GM23338 (cell line): ENCODE data around the gene DUSP21. TPM values are rescaled to one million over a fixed set of nuclear protein-coding genes. Genes with fewer than 3 reads are reported as not detected.

Source experiments
- ATAC-seq: fragments of 200-7000 bp; cut with Tn5 transposase; 3 replicates; pipeline ENCODE4 v1.9.1; 2020
- DNase-seq: peaks from one replicate; pipeline ENCODE4 v3.0.0-alpha.2; 2015; ENCODE audit warnings: low spot score
- H2AFZ ChIP-seq: fragments of 200-600 bp; sonication (generic); 2 replicates; pipeline ENCODE4 v1.8.0; 2016; ENCODE audit warnings: antibody characterized with exemption, mild to moderate bottlenecking, moderate library complexity
- H3F3A ChIP-seq: fragments of 200-600 bp; sonication (generic); replicated peaks from 2 replicates; pipeline ENCODE4 v1.8.0; 2017; ENCODE audit warnings: antibody characterized with exemption, mixed run types, low read depth
- H3K27ac ChIP-seq: fragments of 200-600 bp; sonication (generic); 2 replicates; pipeline ENCODE4 v1.6.1; 2016; ENCODE audit warnings: low read depth
- H3K27me3 ChIP-seq: fragments of 200-600 bp; sonication (generic); 2 replicates; pipeline ENCODE4 v1.8.0; 2016; ENCODE audit warnings: mild to moderate bottlenecking, mixed run types, moderate library complexity; ENCODE audit not compliant: insufficient read depth
- H3K36me3 ChIP-seq: fragments of 200-600 bp; sonication (generic); 2 replicates; pipeline ENCODE4 v1.8.0; 2016; ENCODE audit warnings: mild to moderate bottlenecking; ENCODE audit not compliant: insufficient read depth
- H3K4me1 ChIP-seq: fragments of 200-600 bp; sonication (generic); 2 replicates; pipeline ENCODE4 v1.8.0; 2016; ENCODE audit warnings: mild to moderate bottlenecking, moderate library complexity; ENCODE audit not compliant: insufficient read depth
- H3K4me2 ChIP-seq: fragments of 200-600 bp; sonication (generic); 2 replicates; pipeline ENCODE4 v1.7.1; 2017; ENCODE audit warnings: mixed run types
- H3K4me3 ChIP-seq: fragments of 200-600 bp; sonication (generic); 2 replicates; pipeline ENCODE4 v1.6.1; 2016; ENCODE audit warnings: mixed run types
- H3K79me2 ChIP-seq: fragments of 200-600 bp; sonication (generic); replicated peaks from 2 replicates; pipeline ENCODE4 v1.8.0; 2017; ENCODE audit warnings: mild to moderate bottlenecking; ENCODE audit not compliant: insufficient read depth
- H3K9me2 ChIP-seq: fragments of 200-600 bp; sonication (generic); 2 replicates; pipeline ENCODE4 v1.8.0; 2017; ENCODE audit not compliant: insufficient read depth
- H4K20me1 ChIP-seq: fragments of 200-600 bp; sonication (generic); replicated peaks from 2 replicates; pipeline ENCODE4 v1.8.0; 2017; ENCODE audit warnings: mild to moderate bottlenecking; ENCODE audit not compliant: insufficient read depth
- H3K27ac Mint-ChIP-seq: 2 replicates; pipeline ENCODE4 v1.8.0; 2020; ENCODE audit warnings: inconsistent platforms, mild to moderate bottlenecking, moderate library complexity, mixed read lengths
- H3K27me3 Mint-ChIP-seq: 3 replicates; pipeline ENCODE4 v1.8.0; 2022; ENCODE audit warnings: low read depth, mild to moderate bottlenecking, moderate library complexity, mixed read lengths, inconsistent platforms; ENCODE audit not compliant: insufficient read depth, poor library complexity
- H3K36me3 Mint-ChIP-seq: 3 replicates; pipeline ENCODE4 v1.8.0; 2021; ENCODE audit warnings: low read depth, mild to moderate bottlenecking, inconsistent platforms, moderate library complexity, mixed read lengths
- H3K4me1 Mint-ChIP-seq: 3 replicates; pipeline ENCODE4 v1.8.0; 2020; ENCODE audit warnings: mild to moderate bottlenecking, inconsistent platforms, mixed read lengths
- H3K4me3 Mint-ChIP-seq: 3 replicates; pipeline ENCODE4 v1.8.0; 2021; ENCODE audit warnings: moderate library complexity, mild to moderate bottlenecking, inconsistent platforms, mixed read lengths
- H3K9me3 Mint-ChIP-seq: 3 replicates; pipeline ENCODE4 v1.8.0; 2020; ENCODE audit warnings: moderate library complexity, mild to moderate bottlenecking, inconsistent platforms, mixed read lengths
- CREB1 ChIP-seq: fragments of 250-450 bp; sonication (Bioruptor Pico); IDR thresholded peaks from 2 replicates; pipeline ENCODE4 v1.5.0; 2020; ENCODE audit warnings: low read depth, mild to moderate bottlenecking, moderate library complexity
- EZH2 ChIP-seq: fragments of 200-600 bp; sonication (generic); IDR thresholded peaks from one replicate; pipeline ENCODE4 v1.8.0; 2017; ENCODE audit warnings: antibody characterized with exemption, mild to moderate bottlenecking, low read depth; ENCODE audit not compliant: unreplicated experiment
- EZH2phosphoT487 ChIP-seq: fragments of 200-600 bp; sonication (generic); IDR thresholded peaks from one replicate; pipeline ENCODE4 v1.8.1; 2018; ENCODE audit warnings: antibody characterized with exemption; ENCODE audit not compliant: unreplicated experiment
- JUNB ChIP-seq: IDR thresholded peaks from one replicate; pipeline ENCODE4 v1.6.1; 2016; ENCODE audit warnings: antibody characterized with exemption; ENCODE audit not compliant: unreplicated experiment
- POLR2AphosphoS5 ChIP-seq: IDR thresholded peaks from 2 replicates; pipeline ENCODE4 v1.6.1; 2016; ENCODE audit warnings: antibody characterized with exemption, low read depth
- STAT1 ChIP-seq: IDR thresholded peaks from one replicate; pipeline ENCODE4 v1.6.1; 2016; ENCODE audit warnings: antibody characterized with exemption; ENCODE audit not compliant: unreplicated experiment
- ZNF114 ChIP-seq: fragments of 250-450 bp; sonication (Bioruptor Pico); IDR thresholded peaks from 2 replicates; pipeline ENCODE4 v1.5.0; 2020; ENCODE audit warnings: mild to moderate bottlenecking, moderate library complexity
- ZNF331 ChIP-seq: fragments of 250-450 bp; sonication (Bioruptor Pico); IDR thresholded peaks from 2 replicates; pipeline ENCODE4 v1.5.0; 2020; ENCODE audit warnings: low read depth, mild to moderate bottlenecking, moderate library complexity
- polyA plus RNA-seq: library from polyadenylated mRNA; unstranded; fragments of >200 nt; fragmentation: Nextera tagmentation; extraction: Ambion mirVana; gene quantifications from 2 replicates; pipeline ENCODE4 v1.2.1, GENCODE V29; 2016
- total RNA-seq: library from RNA; depleted of rRNA; stranded (reverse); fragments of >200 nt; shearing (Covaris generic); gene quantifications from 2 replicates; pipeline ENCODE4 v1.2.3, GENCODE V29; 2014
- TF ChIP-seq, protein P1 (sequence below), 2 experiments: fragments of 200-600 bp in 1 of 2; sonication (generic) in 1 of 2; conservative IDR thresholded peaks; 2 replicates each; pipeline versions ENCODE4 v1.5.1 to v1.6.1; 2016 to 2017; ENCODE audit warnings: antibody characterized with exemption in 2 of 2, low read depth in 2 of 2, mild to moderate bottlenecking in 2 of 2, moderate library complexity in 1 of 2
- TF ChIP-seq, protein P2 (sequence below): IDR thresholded peaks from 2 replicates; pipeline ENCODE4 v1.6.1; 2016; ENCODE audit warnings: antibody characterized with exemption
- TF ChIP-seq, protein P3 (sequence below): fragments of 250-450 bp; sonication (Bioruptor Pico); IDR thresholded peaks from 2 replicates; pipeline ENCODE4 v1.5.0; 2020; ENCODE audit warnings: mild to moderate bottlenecking, moderate library complexity

Gene DUSP21
- total and polyA plus RNA-seq, 2 experiments from 2014 or later, result not detected

GRCh38 chrX:44889824-44890223, 46.0 kb downstream of the DUSP21 start:
- Mint-ChIP-seq H3K9me3 (no peaks in the 10 kb centered on the region), H3K4me1 (peaks cover 15% of the 10 kb centered on the region), H3K36me3 (no peaks in the 10 kb centered on the region), H3K27me3 (no peaks in the 10 kb centered on the region), H3K27ac (no peak overlapping the region), H3K4me3 (no peak overlapping the region)
- no peak for ATAC-seq
- peaks cover 5% of the 10 kb centered on the region; the same call in 1 of the 2 replicates for H3K4me1 ChIP-seq
- no peak overlapping the region for H2AFZ ChIP-seq
- H3K4me3 ChIP-seq, result no peak overlapping the region
- no peaks in the 10 kb centered on the region for H3K27me3 ChIP-seq
- no peak for DNase-seq
- H3K9me2 ChIP-seq, result no peaks in the 10 kb centered on the region
- peaks cover 100% of the 10 kb centered on the region for H3K79me2 ChIP-seq
- H3K4me2 ChIP-seq, result no peak overlapping the region
- TF ChIP-seq CREB1 (CRISPR knock-in tag) (no peak), JUNB (no peak), EZH2 (no peak), POLR2AphosphoS5 (no peak), STAT1 (no peak), ZNF114 (CRISPR knock-in tag) (no peak), ZNF331 (CRISPR knock-in tag) (no peak), EZH2phosphoT487 (no peak)
- TF ChIP-seq, protein P1, sequence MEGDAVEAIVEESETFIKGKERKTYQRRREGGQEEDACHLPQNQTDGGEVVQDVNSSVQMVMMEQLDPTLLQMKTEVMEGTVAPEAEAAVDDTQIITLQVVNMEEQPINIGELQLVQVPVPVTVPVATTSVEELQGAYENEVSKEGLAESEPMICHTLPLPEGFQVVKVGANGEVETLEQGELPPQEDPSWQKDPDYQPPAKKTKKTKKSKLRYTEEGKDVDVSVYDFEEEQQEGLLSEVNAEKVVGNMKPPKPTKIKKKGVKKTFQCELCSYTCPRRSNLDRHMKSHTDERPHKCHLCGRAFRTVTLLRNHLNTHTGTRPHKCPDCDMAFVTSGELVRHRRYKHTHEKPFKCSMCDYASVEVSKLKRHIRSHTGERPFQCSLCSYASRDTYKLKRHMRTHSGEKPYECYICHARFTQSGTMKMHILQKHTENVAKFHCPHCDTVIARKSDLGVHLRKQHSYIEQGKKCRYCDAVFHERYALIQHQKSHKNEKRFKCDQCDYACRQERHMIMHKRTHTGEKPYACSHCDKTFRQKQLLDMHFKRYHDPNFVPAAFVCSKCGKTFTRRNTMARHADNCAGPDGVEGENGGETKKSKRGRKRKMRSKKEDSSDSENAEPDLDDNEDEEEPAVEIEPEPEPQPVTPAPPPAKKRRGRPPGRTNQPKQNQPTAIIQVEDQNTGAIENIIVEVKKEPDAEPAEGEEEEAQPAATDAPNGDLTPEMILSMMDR (conservative IDR thresholded peaks at IDR 0.05; ENCODE audit: low read depth in 2 of 2), result no peak
- TF ChIP-seq, protein P2, sequence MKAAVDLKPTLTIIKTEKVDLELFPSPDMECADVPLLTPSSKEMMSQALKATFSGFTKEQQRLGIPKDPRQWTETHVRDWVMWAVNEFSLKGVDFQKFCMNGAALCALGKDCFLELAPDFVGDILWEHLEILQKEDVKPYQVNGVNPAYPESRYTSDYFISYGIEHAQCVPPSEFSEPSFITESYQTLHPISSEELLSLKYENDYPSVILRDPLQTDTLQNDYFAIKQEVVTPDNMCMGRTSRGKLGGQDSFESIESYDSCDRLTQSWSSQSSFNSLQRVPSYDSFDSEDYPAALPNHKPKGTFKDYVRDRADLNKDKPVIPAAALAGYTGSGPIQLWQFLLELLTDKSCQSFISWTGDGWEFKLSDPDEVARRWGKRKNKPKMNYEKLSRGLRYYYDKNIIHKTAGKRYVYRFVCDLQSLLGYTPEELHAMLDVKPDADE, result no peak
- TF ChIP-seq, protein P3, sequence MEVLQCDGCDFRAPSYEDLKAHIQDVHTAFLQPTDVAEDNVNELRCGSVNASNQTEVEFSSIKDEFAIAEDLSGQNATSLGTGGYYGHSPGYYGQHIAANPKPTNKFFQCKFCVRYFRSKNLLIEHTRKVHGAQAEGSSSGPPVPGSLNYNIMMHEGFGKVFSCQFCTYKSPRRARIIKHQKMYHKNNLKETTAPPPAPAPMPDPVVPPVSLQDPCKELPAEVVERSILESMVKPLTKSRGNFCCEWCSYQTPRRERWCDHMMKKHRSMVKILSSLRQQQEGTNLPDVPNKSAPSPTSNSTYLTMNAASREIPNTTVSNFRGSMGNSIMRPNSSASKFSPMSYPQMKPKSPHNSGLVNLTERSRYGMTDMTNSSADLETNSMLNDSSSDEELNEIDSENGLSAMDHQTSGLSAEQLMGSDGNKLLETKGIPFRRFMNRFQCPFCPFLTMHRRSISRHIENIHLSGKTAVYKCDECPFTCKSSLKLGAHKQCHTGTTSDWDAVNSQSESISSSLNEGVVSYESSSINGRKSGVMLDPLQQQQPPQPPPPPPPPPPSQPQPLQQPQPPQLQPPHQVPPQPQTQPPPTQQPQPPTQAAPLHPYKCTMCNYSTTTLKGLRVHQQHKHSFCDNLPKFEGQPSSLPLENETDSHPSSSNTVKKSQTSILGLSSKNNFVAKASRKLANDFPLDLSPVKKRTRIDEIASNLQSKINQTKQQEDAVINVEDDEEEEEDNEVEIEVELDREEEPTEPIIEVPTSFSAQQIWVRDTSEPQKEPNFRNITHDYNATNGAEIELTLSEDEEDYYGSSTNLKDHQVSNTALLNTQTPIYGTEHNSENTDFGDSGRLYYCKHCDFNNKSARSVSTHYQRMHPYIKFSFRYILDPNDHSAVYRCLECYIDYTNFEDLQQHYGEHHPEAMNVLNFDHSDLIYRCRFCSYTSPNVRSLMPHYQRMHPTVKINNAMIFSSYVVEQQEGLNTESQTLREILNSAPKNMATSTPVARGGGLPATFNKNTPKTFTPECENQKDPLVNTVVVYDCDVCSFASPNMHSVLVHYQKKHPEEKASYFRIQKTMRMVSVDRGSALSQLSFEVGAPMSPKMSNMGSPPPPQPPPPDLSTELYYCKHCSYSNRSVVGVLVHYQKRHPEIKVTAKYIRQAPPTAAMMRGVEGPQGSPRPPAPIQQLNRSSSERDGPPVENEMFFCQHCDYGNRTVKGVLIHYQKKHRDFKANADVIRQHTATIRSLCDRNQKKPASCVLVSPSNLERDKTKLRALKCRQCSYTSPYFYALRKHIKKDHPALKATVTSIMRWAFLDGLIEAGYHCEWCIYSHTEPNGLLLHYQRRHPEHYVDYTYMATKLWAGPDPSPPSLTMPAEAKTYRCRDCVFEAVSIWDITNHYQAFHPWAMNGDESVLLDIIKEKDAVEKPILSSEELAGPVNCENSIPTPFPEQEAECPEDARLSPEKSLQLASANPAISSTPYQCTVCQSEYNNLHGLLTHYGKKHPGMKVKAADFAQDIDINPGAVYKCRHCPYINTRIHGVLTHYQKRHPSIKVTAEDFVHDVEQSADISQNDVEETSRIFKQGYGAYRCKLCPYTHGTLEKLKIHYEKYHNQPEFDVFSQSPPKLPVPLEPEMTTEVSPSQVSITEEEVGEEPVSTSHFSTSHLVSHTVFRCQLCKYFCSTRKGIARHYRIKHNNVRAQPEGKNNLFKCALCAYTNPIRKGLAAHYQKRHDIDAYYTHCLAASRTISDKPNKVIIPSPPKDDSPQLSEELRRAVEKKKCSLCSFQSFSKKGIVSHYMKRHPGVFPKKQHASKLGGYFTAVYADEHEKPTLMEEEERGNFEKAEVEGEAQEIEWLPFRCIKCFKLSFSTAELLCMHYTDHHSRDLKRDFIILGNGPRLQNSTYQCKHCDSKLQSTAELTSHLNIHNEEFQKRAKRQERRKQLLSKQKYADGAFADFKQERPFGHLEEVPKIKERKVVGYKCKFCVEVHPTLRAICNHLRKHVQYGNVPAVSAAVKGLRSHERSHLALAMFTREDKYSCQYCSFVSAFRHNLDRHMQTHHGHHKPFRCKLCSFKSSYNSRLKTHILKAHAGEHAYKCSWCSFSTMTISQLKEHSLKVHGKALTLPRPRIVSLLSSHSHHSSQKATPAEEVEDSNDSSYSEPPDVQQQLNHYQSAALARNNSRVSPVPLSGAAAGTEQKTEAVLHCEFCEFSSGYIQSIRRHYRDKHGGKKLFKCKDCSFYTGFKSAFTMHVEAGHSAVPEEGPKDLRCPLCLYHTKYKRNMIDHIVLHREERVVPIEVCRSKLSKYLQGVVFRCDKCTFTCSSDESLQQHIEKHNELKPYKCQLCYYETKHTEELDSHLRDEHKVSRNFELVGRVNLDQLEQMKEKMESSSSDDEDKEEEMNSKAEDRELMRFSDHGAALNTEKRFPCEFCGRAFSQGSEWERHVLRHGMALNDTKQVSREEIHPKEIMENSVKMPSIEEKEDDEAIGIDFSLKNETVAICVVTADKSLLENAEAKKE (CRISPR knock-in tag), result no peak
- peaks cover 3% of the 10 kb centered on the region; the same call in 1 of the 2 replicates for H4K20me1 ChIP-seq
- no peak overlapping the region for H3K27ac ChIP-seq
- no peaks in the 10 kb centered on the region for H3K36me3 ChIP-seq
- no peaks in the 10 kb centered on the region for H3F3A ChIP-seq
